ENCODE data around the gene ZNF516.

DNA sequence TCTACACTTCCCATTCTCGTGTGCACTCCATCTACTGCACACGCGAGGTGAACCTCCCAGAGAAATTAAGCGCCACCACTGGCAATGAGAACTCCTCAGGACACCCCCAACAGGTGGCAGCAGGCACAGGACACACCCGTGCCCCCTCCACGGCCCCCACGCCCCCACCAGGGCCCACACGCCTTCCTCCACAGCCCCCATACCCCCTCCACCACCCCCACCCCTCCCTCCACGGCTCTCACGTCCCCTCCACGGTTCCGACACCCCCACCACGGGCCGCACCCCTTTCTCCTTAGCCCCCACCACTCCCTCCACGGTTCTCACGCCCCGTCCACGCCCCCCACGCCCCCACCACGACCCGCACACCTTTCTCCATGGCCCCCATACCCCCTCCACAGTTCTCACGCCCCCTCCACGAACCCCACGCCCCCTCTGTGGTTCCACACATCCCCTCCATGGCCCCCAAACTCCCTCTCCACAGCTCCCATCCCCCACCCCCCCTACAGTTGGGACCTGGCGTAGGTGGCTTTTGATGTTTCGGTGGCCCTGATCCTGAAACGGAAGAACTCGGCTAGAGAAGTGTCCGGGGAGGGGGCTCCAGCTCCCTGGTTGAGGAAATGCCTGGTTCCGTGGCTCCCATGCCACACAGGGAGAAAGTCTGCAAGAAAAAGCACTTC, 110.8 kb downstream of the ZNF516 start:
- TF ChIP-seq, protein P1, sequence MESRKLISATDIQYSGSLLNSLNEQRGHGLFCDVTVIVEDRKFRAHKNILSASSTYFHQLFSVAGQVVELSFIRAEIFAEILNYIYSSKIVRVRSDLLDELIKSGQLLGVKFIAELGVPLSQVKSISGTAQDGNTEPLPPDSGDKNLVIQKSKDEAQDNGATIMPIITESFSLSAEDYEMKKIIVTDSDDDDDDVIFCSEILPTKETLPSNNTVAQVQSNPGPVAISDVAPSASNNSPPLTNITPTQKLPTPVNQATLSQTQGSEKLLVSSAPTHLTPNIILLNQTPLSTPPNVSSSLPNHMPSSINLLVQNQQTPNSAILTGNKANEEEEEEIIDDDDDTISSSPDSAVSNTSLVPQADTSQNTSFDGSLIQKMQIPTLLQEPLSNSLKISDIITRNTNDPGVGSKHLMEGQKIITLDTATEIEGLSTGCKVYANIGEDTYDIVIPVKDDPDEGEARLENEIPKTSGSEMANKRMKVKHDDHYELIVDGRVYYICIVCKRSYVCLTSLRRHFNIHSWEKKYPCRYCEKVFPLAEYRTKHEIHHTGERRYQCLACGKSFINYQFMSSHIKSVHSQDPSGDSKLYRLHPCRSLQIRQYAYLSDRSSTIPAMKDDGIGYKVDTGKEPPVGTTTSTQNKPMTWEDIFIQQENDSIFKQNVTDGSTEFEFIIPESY (IDR thresholded peaks at IDR 0.05): no peak
- TF ChIP-seq, protein P2, sequence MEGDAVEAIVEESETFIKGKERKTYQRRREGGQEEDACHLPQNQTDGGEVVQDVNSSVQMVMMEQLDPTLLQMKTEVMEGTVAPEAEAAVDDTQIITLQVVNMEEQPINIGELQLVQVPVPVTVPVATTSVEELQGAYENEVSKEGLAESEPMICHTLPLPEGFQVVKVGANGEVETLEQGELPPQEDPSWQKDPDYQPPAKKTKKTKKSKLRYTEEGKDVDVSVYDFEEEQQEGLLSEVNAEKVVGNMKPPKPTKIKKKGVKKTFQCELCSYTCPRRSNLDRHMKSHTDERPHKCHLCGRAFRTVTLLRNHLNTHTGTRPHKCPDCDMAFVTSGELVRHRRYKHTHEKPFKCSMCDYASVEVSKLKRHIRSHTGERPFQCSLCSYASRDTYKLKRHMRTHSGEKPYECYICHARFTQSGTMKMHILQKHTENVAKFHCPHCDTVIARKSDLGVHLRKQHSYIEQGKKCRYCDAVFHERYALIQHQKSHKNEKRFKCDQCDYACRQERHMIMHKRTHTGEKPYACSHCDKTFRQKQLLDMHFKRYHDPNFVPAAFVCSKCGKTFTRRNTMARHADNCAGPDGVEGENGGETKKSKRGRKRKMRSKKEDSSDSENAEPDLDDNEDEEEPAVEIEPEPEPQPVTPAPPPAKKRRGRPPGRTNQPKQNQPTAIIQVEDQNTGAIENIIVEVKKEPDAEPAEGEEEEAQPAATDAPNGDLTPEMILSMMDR (IDR thresholded peaks at IDR 0.05; ENCODE audit: low read depth, low read length, missing input control): no peak
- TF ChIP-seq, protein P3, sequence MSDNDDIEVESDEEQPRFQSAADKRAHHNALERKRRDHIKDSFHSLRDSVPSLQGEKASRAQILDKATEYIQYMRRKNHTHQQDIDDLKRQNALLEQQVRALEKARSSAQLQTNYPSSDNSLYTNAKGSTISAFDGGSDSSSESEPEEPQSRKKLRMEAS (IDR thresholded peaks at IDR 0.05): no peak
- no peak for TF ChIP-seq YY1 (IDR thresholded peaks at IDR 0.05)
- TF ChIP-seq, protein P4, sequence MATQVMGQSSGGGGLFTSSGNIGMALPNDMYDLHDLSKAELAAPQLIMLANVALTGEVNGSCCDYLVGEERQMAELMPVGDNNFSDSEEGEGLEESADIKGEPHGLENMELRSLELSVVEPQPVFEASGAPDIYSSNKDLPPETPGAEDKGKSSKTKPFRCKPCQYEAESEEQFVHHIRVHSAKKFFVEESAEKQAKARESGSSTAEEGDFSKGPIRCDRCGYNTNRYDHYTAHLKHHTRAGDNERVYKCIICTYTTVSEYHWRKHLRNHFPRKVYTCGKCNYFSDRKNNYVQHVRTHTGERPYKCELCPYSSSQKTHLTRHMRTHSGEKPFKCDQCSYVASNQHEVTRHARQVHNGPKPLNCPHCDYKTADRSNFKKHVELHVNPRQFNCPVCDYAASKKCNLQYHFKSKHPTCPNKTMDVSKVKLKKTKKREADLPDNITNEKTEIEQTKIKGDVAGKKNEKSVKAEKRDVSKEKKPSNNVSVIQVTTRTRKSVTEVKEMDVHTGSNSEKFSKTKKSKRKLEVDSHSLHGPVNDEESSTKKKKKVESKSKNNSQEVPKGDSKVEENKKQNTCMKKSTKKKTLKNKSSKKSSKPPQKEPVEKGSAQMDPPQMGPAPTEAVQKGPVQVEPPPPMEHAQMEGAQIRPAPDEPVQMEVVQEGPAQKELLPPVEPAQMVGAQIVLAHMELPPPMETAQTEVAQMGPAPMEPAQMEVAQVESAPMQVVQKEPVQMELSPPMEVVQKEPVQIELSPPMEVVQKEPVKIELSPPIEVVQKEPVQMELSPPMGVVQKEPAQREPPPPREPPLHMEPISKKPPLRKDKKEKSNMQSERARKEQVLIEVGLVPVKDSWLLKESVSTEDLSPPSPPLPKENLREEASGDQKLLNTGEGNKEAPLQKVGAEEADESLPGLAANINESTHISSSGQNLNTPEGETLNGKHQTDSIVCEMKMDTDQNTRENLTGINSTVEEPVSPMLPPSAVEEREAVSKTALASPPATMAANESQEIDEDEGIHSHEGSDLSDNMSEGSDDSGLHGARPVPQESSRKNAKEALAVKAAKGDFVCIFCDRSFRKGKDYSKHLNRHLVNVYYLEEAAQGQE (IDR thresholded peaks at IDR 0.05): no peak
- TF ChIP-seq, protein P5, sequence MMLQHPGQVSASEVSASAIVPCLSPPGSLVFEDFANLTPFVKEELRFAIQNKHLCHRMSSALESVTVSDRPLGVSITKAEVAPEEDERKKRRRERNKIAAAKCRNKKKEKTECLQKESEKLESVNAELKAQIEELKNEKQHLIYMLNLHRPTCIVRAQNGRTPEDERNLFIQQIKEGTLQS (IDR thresholded peaks at IDR 0.05): no peak
- no peak for TF ChIP-seq HNF4G (IDR thresholded peaks at IDR 0.05)
- TF ChIP-seq RAD21 (IDR thresholded peaks at IDR 0.05): no peak
- TF ChIP-seq TAF1 (conservative IDR thresholded peaks at IDR 0.05): no peak
- no peak for TF ChIP-seq HNF4A (conservative IDR thresholded peaks at IDR 0.05)

Data from liver (tissue), 3 donors.